ENCODE measurements around the gene CTNNA1.

DNA sequence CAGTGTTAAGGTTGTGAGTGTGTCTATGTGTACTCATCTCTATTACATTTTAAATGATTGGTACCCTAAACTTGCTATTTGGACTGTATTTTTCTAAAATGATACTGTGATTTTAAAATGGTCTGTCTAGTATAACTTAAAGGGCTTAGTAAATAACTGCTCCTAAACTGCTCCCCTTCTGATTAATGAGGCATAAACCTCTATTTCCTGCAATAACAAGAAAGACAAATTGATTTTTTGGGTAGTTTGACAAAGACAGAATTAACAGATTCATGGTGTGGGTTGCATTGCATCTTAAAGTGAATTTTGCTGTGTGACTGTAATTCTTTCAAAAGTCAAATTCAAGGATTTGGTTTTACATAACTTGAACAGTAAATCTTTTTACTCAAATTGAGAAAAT is 130.0 kb downstream of the CTNNA1 start:
- TF ChIP-seq, protein P1, sequence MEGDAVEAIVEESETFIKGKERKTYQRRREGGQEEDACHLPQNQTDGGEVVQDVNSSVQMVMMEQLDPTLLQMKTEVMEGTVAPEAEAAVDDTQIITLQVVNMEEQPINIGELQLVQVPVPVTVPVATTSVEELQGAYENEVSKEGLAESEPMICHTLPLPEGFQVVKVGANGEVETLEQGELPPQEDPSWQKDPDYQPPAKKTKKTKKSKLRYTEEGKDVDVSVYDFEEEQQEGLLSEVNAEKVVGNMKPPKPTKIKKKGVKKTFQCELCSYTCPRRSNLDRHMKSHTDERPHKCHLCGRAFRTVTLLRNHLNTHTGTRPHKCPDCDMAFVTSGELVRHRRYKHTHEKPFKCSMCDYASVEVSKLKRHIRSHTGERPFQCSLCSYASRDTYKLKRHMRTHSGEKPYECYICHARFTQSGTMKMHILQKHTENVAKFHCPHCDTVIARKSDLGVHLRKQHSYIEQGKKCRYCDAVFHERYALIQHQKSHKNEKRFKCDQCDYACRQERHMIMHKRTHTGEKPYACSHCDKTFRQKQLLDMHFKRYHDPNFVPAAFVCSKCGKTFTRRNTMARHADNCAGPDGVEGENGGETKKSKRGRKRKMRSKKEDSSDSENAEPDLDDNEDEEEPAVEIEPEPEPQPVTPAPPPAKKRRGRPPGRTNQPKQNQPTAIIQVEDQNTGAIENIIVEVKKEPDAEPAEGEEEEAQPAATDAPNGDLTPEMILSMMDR (tag by site-specific recombination; IDR thresholded peaks at IDR 0.05): no peak
- TF ChIP-seq ZNF169 (tag by site-specific recombination; IDR thresholded peaks at IDR 0.05): no peak
- no peak for TF ChIP-seq ZNF549 (tag by site-specific recombination; IDR thresholded peaks at IDR 0.05)
- no peak for TF ChIP-seq ZFP3 (tag by site-specific recombination; IDR thresholded peaks at IDR 0.05; ENCODE audit: low read depth)
- no peak for TF ChIP-seq SP3 (tag by site-specific recombination; IDR thresholded peaks at IDR 0.05)
- TF ChIP-seq ZNF140 (tag by site-specific recombination; IDR thresholded peaks at IDR 0.05): no peak
- TF ChIP-seq ZNF24 (tag by site-specific recombination; IDR thresholded peaks at IDR 0.05): no peak
- TF ChIP-seq HOXD13 (CRISPR knock-in tag; IDR thresholded peaks at IDR 0.05; ENCODE audit: borderline replicate concordance): no peak
- TF ChIP-seq MYNN (tag by site-specific recombination; IDR thresholded peaks at IDR 0.05; ENCODE audit: borderline replicate concordance): no peak
- no peak for TF ChIP-seq KLF1 (tag by site-specific recombination; IDR thresholded peaks at IDR 0.05)
- TF ChIP-seq ZNF843 (tag by site-specific recombination; IDR thresholded peaks at IDR 0.05): no peak

Data from HEK293 (cell line).